Measurements from ENCODE around the gene CDH4.

The CDH4 gene

GRCh38 chr20:61281286-61281795, 29.3 kb downstream of the CDH4 start:
- no peak for DNase-seq (ENCODE audit: low read depth in 2 of 2)

GRCh38 chr20:61284752-61285151, 32.7 kb downstream of the CDH4 start:
- DNase-seq (ENCODE audit: low read depth in 2 of 2): no peak

GRCh38 chr20:61285152-61285645, 33.1 kb downstream of the CDH4 start:
- DNase-seq (ENCODE audit: low read depth in 2 of 2): no peak

- no peak for DNase-seq (ENCODE audit: low read depth in 2 of 2)
These were observed 33.6 kb downstream of the CDH4 start for GRCh38 chr20:61285691-61286090.

- no peak for DNase-seq (ENCODE audit: low read depth in 2 of 2)
These were observed 35.7 kb downstream of the CDH4 start for GRCh38 chr20:61287583-61288275.

GRCh38 chr20:61288331-61288784, 36.3 kb downstream of the CDH4 start:
- no peak for DNase-seq (ENCODE audit: low read depth in 2 of 2)

GRCh38 chr20:61289166-61289565, 37.1 kb downstream of the CDH4 start:
- DNase-seq (ENCODE audit: low read depth in 2 of 2): no peak

GRCh38 chr20:61290721-61291120, 38.7 kb downstream of the CDH4 start:
- DNase-seq (ENCODE audit: low read depth in 2 of 2): no peak

GRCh38 chr20:61291166-61291829, 39.2 kb downstream of the CDH4 start:
- no peak for DNase-seq (ENCODE audit: low read depth in 2 of 2)

GRCh38 chr20:61292391-61292790, 40.3 kb downstream of the CDH4 start:
- no peak for DNase-seq (ENCODE audit: low read depth in 2 of 2)

GRCh38 chr20:61292821-61293612, 41.0 kb downstream of the CDH4 start:
- DNase-seq (ENCODE audit: low read depth in 2 of 2): no peak

- DNase-seq (ENCODE audit: low read depth in 2 of 2): no peak
These were observed 41.9 kb downstream of the CDH4 start for GRCh38 chr20:61293951-61294350.

- no peak for DNase-seq (ENCODE audit: low read depth in 2 of 2)
These were observed 43.2 kb downstream of the CDH4 start for GRCh38 chr20:61295249-61295648.

- DNase-seq (ENCODE audit: low read depth in 2 of 2): no peak
These were observed 43.9 kb downstream of the CDH4 start for GRCh38 chr20:61295682-61296628.

GRCh38 chr20:61296629-61297019, 44.6 kb downstream of the CDH4 start:
- no peak for DNase-seq (ENCODE audit: low read depth in 2 of 2)

GRCh38 chr20:61297491-61297890, 45.4 kb downstream of the CDH4 start:
- DNase-seq (ENCODE audit: low read depth in 2 of 2): no peak

GRCh38 chr20:61297986-61298385, 45.9 kb downstream of the CDH4 start:
- DNase-seq (ENCODE audit: low read depth in 2 of 2): no peak

- no peak for DNase-seq (ENCODE audit: low read depth in 2 of 2)
These were observed 46.6 kb downstream of the CDH4 start for GRCh38 chr20:61298661-61299060.

GRCh38 chr20:61299104-61299503, 47.0 kb downstream of the CDH4 start:
- no peak for DNase-seq (ENCODE audit: low read depth in 2 of 2)

GRCh38 chr20:61299618-61300017, 47.6 kb downstream of the CDH4 start:
- no peak for DNase-seq (ENCODE audit: low read depth in 2 of 2)

- DNase-seq (ENCODE audit: low read depth in 2 of 2): no peak
These were observed 48.2 kb downstream of the CDH4 start for GRCh38 chr20:61300293-61300692.
